HUES48 (cell line): ENCODE results near the gene FTCD.
"Not testable (repeated sequence)": the region's sequence is repeated elsewhere in the genome, so short reads cannot be mapped to it uniquely, and the experiment has no call there.

Source experiments
- H3K27ac ChIP-seq: one replicate; pipeline ENCODE4 v1.7.0; 2013; ENCODE audit warnings: low read depth, low read length, inconsistent platforms
- H3K27me3 ChIP-seq: 2 replicates; pipeline ENCODE4 v1.6.1; 2013; ENCODE audit warnings: mild to moderate bottlenecking, low read length; ENCODE audit not compliant: control insufficient read depth, insufficient read depth
- H3K36me3 ChIP-seq: 2 replicates; pipeline ENCODE4 v1.6.1; 2013; ENCODE audit warnings: low read length; ENCODE audit not compliant: control insufficient read depth, insufficient read depth
- H3K4me1 ChIP-seq: 2 replicates; pipeline ENCODE4 v1.6.1; 2013; ENCODE audit warnings: mild to moderate bottlenecking, low read length; ENCODE audit not compliant: control insufficient read depth, insufficient read depth
- H3K4me3 ChIP-seq: 2 replicates; pipeline ENCODE4 v1.5.1; 2013; ENCODE audit warnings: mild to moderate bottlenecking, low read depth, low read length
- H3K9ac ChIP-seq: 2 replicates; pipeline ENCODE4 v1.6.1; 2013; ENCODE audit warnings: mild to moderate bottlenecking, low read depth, low read length, moderate library complexity
- H3K9me3 ChIP-seq: 2 replicates; pipeline ENCODE4 v1.6.1; 2013; ENCODE audit warnings: low read length; ENCODE audit not compliant: control insufficient read depth, insufficient read depth

FTCD gene

GRCh38 chr21:46109313-46110221, 45.8 kb downstream of the FTCD start:
- no peaks in the 10 kb centered on the region for H3K27me3 ChIP-seq
- H3K27ac ChIP-seq = no peak overlapping the region
- H3K4me1 ChIP-seq = no peaks in the 10 kb centered on the region
- no peak overlapping the region for H3K4me3 ChIP-seq
- H3K36me3 ChIP-seq = peaks cover 24% of the 10 kb centered on the region
- H3K9me3 ChIP-seq = peaks cover 7% of the 10 kb centered on the region
- no peak overlapping the region for H3K9ac ChIP-seq

GRCh38 chr21:46108827-46109312, 46.5 kb downstream of the FTCD start:
- H3K9ac ChIP-seq = no peak overlapping the region
- no peak overlapping the region for H3K4me3 ChIP-seq
- H3K4me1 ChIP-seq = no peaks in the 10 kb centered on the region
- H3K36me3 ChIP-seq = peaks cover 20% of the 10 kb centered on the region
- H3K9me3 ChIP-seq = peaks cover 7% of the 10 kb centered on the region
- no peak overlapping the region for H3K27ac ChIP-seq
- H3K27me3 ChIP-seq = no peaks in the 10 kb centered on the region

- H3K4me3 ChIP-seq, H3K9me3 ChIP-seq, H3K36me3 ChIP-seq, H3K4me1 ChIP-seq, H3K27me3 ChIP-seq, H3K9ac ChIP-seq: not testable (repeated sequence)
- H3K27ac ChIP-seq = peak overlapping the region; percentile 70
These were observed 48.0 kb downstream of the FTCD start for GRCh38 chr21:46107376-46107775.

GRCh38 chr21:46104104-46104503, 51.3 kb downstream of the FTCD start:
- Histone ChIP-seq H3K9ac (no peak overlapping the region), H3K36me3 (no peaks in the 10 kb centered on the region; the same call in 1 of the 2 replicates), H3K4me3 (no peak overlapping the region), H3K27ac (no peak overlapping the region), H3K27me3 (no peaks in the 10 kb centered on the region), H3K9me3 (peaks cover 15% of the 10 kb centered on the region), H3K4me1 (no peaks in the 10 kb centered on the region)

GRCh38 chr21:46100906-46101305, 54.5 kb downstream of the FTCD start:
- Histone ChIP-seq H3K4me3 (no peak overlapping the region), H3K36me3 (no peaks in the 10 kb centered on the region; the same call in 1 of the 2 replicates), H3K9ac (no peak overlapping the region), H3K4me1 (0 out of 2 replicates have a peak, but pooled peaks cover 2% of the 10 kb centered on the region), H3K27ac (no peak overlapping the region), H3K27me3 (no peaks in the 10 kb centered on the region), H3K9me3 (peaks cover 7% of the 10 kb centered on the region; the same call in 1 of the 2 replicates)

GRCh38 chr21:46100426-46100825, 55.0 kb downstream of the FTCD start:
- H3K4me3 ChIP-seq = no peak overlapping the region
- H3K36me3 ChIP-seq = no peaks in the 10 kb centered on the region; the same call in 1 of the 2 replicates
- H3K27ac ChIP-seq = no peak overlapping the region
- H3K9me3 ChIP-seq = peaks cover 7% of the 10 kb centered on the region; the same call in 1 of the 2 replicates
- no peaks in the 10 kb centered on the region for H3K27me3 ChIP-seq
- no peak overlapping the region for H3K9ac ChIP-seq
- H3K4me1 ChIP-seq = 0 out of 2 replicates have a peak, but pooled peaks cover 2% of the 10 kb centered on the region

- peaks cover 7% of the 10 kb centered on the region; the same call in 1 of the 2 replicates for H3K9me3 ChIP-seq
- H3K9ac ChIP-seq = no peak overlapping the region
- 0 out of 2 replicates have a peak, but pooled peaks cover 2% of the 10 kb centered on the region for H3K4me1 ChIP-seq
- no peak overlapping the region for H3K27ac ChIP-seq
- no peaks in the 10 kb centered on the region; the same call in 1 of the 2 replicates for H3K36me3 ChIP-seq
- H3K27me3 ChIP-seq = no peaks in the 10 kb centered on the region
- no peak overlapping the region for H3K4me3 ChIP-seq
These were observed 55.4 kb downstream of the FTCD start for GRCh38 chr21:46100020-46100419.

GRCh38 chr21:46099476-46099875, 55.9 kb downstream of the FTCD start:
- Histone ChIP-seq H3K4me3 (peak overlapping the region; percentile 39; the same call in 1 of the 2 replicates), H3K36me3 (no peaks in the 10 kb centered on the region; the same call in 1 of the 2 replicates), H3K9ac (no peak overlapping the region)

GRCh38 chr21:46098303-46099141, 56.9 kb downstream of the FTCD start:
- Histone ChIP-seq H3K4me3 (peak overlapping the region; percentile 64), H3K4me1 (0 out of 2 replicates have a peak, but pooled peaks cover 2% of the 10 kb centered on the region), H3K9ac (no peak overlapping the region), H3K9me3 (peaks cover 16% of the 10 kb centered on the region; the same call in 1 of the 2 replicates), H3K36me3 (no peaks in the 10 kb centered on the region), H3K27me3 (no peaks in the 10 kb centered on the region), H3K27ac (no peak overlapping the region)

More at GRCh38 chr21:46099476-46099875, 55.9 kb downstream of the FTCD start:
- H3K27ac ChIP-seq = no peak overlapping the region
- H3K4me1 ChIP-seq = 0 out of 2 replicates have a peak, but pooled peaks cover 2% of the 10 kb centered on the region
- H3K27me3 ChIP-seq = no peaks in the 10 kb centered on the region
- peaks cover 11% of the 10 kb centered on the region; the same call in 1 of the 2 replicates for H3K9me3 ChIP-seq

- peaks cover 26% of the 10 kb centered on the region for H3K9me3 ChIP-seq
- H3K27ac ChIP-seq = no peak within 1 kb of the TSS
- H3K9ac ChIP-seq = no peak within 1 kb of the TSS
- H3K4me3 ChIP-seq = peak within 1 kb of the TSS; percentile 64
- 0 out of 2 replicates have a peak, but pooled peaks cover 2% of the 10 kb centered on the region for H3K4me1 ChIP-seq
- H3K36me3 ChIP-seq = no peaks in the 10 kb centered on the region
- no peaks in the 10 kb centered on the region for H3K27me3 ChIP-seq
These were observed 57.8 kb downstream of the FTCD start, which contains the start of gene COL6A2 for GRCh38 chr21:46097336-46098293. TSS of gene COL6A2 (plus strand) at chr21:46098112.
